Hepatocyte (in vitro differentiated cells): ENCODE data around the gene NR1I2.

ENCODE experiments used
- EZH2 ChIP-seq: fragments of 200-600 bp; sonication (generic); IDR thresholded peaks from 2 replicates; pipeline ENCODE4 v1.6.1; 2016; ENCODE audit warnings: antibody characterized with exemption, mild to moderate bottlenecking, borderline replicate concordance
- EZH2phosphoT487 ChIP-seq: fragments of 200-600 bp; sonication (generic); IDR thresholded peaks from one replicate; pipeline ENCODE4 v1.6.1; 2018; ENCODE audit warnings: antibody characterized with exemption, mild to moderate bottlenecking, low read depth, moderate library complexity; ENCODE audit not compliant: unreplicated experiment, severe bottlenecking
- TF ChIP-seq, protein P1 (sequence below): fragments of 200-600 bp; sonication (generic); IDR thresholded peaks from 2 replicates; pipeline ENCODE4 v1.5.1; 2016; ENCODE audit warnings: antibody characterized with exemption, mild to moderate bottlenecking; ENCODE audit not compliant: poor library complexity

DNA sequence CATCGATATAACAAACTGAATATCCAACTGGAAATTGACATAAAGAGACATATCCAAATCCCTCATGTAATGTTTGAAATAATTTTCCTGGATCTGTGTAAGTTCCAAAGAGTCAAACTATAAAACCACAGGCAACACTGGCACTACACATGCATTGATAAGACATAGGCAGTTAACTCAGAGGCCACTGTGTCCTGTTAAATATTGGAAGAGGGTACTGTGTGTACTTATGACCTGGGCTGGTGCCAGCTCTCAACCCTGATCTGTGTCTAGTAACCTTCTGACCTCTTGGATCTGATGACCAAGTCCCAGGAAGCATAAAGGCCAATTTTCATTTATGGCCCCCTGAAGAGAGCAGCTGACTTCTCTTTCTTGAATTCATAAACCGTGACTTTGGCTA is 4.5 kb downstream of the NR1I2 start:
- TF ChIP-seq, protein P1, sequence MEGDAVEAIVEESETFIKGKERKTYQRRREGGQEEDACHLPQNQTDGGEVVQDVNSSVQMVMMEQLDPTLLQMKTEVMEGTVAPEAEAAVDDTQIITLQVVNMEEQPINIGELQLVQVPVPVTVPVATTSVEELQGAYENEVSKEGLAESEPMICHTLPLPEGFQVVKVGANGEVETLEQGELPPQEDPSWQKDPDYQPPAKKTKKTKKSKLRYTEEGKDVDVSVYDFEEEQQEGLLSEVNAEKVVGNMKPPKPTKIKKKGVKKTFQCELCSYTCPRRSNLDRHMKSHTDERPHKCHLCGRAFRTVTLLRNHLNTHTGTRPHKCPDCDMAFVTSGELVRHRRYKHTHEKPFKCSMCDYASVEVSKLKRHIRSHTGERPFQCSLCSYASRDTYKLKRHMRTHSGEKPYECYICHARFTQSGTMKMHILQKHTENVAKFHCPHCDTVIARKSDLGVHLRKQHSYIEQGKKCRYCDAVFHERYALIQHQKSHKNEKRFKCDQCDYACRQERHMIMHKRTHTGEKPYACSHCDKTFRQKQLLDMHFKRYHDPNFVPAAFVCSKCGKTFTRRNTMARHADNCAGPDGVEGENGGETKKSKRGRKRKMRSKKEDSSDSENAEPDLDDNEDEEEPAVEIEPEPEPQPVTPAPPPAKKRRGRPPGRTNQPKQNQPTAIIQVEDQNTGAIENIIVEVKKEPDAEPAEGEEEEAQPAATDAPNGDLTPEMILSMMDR, result no peak
- no peak for TF ChIP-seq EZH2
- TF ChIP-seq EZH2phosphoT487, result no peak
